Suprapubic skin (tissue), 4 donors: ENCODE measurements around the gene KNTC1. TPM values are rescaled to one million over a fixed set of nuclear protein-coding genes. Genes with fewer than 3 reads are reported as not detected.
"Not testable (repeated sequence)": the region's sequence is repeated elsewhere in the genome, so short reads cannot be mapped to it uniquely, and the experiment has no call there.

Experiments
- DNase-seq, 2 donors: peaks; one replicate each; pipeline ENCODE4 v3.0.0-alpha.2; 2019; ENCODE audit warnings: low spot score in 2 of 2
- H3K27ac ChIP-seq: fragments of 200-600 bp; sonication (generic); one replicate; pipeline ENCODE4 v1.5.1; 2019
- H3K27me3 ChIP-seq: fragments of 200-600 bp; sonication (generic); one replicate; pipeline ENCODE4 v1.5.1; 2019
- H3K36me3 ChIP-seq: fragments of 200-600 bp; sonication (generic); one replicate; pipeline ENCODE4 v1.5.1; 2019
- H3K4me1 ChIP-seq: fragments of 200-600 bp; sonication (generic); one replicate; pipeline ENCODE4 v1.5.1; 2019
- H3K4me3 ChIP-seq: fragments of 200-600 bp; sonication (generic); one replicate; pipeline ENCODE4 v1.5.1; 2019; ENCODE audit warnings: mild to moderate bottlenecking
- H3K9me3 ChIP-seq: fragments of 200-600 bp; sonication (generic); one replicate; pipeline ENCODE4 v1.5.1; 2019
- CTCF ChIP-seq, 2 donors: fragments of 200-600 bp in 1 of 2; fragments of 450-650 bp in 1 of 2; sonication (generic) in 1 of 2; IDR thresholded peaks; one replicate each; pipeline ENCODE4 v1.5.1; 2016 to 2019; ENCODE audit warnings: antibody characterized with exemption in 2 of 2, mild to moderate bottlenecking in 1 of 2, moderate library complexity in 1 of 2
- EP300 ChIP-seq: sonication (generic); formaldehyde crosslinking; IDR thresholded peaks from one replicate; pipeline ENCODE4 v1.6.1; 2017; ENCODE audit warnings: antibody characterized with exemption
- POLR2A ChIP-seq, 2 donors: fragments of 450-650 bp; IDR thresholded peaks; one replicate each; pipeline ENCODE4 v1.6.1; 2017; ENCODE audit warnings: antibody characterized with exemption in 2 of 2, mild to moderate bottlenecking in 2 of 2, moderate library complexity in 2 of 2
- POLR2AphosphoS5 ChIP-seq, 3 donors: sonication (generic); formaldehyde crosslinking; IDR thresholded peaks; one replicate each; pipeline ENCODE4 v1.6.1; 2017; ENCODE audit warnings: antibody characterized with exemption in 3 of 3
- WGBS: methylation state at CpG from one replicate; pipeline ENCODE4 v1.1.5; 2018; 5-methylcytosine and 5-hydroxymethylcytosine counted together
- total RNA-seq, 4 donors: library from RNA; depleted of rRNA; stranded (reverse); fragments of >200 nt; gene quantifications; one replicate each; pipeline ENCODE4 v1.1.0, GENCODE V29; 2016

KNTC1 gene
- total RNA-seq, 4 donors from 2014 or later, result 8.6 to 44.4 (median 13.2) TPM

- Histone ChIP-seq H3K4me1 (peaks cover 6% of the 10 kb centered on the region), H3K36me3 (peaks cover 75% of the 10 kb centered on the region), H3K9me3 (no peaks in the 10 kb centered on the region), H3K4me3 (no peak overlapping the region), H3K27me3 (no peaks in the 10 kb centered on the region), H3K27ac (no peak overlapping the region)
- TF ChIP-seq POLR2AphosphoS5 (IDR thresholded peaks at IDR 0.05) (no peak), POLR2A (IDR thresholded peaks at IDR 0.05) (no peak), CTCF (IDR thresholded peaks at IDR 0.05) (no peak), EP300 (no peak)
- 89% methylated on average over 11 of the region's 11 CpGs for WGBS
- DNase-seq, result no peak
Observed at GRCh38 chr12:122505419-122506051, 21.5 kb upstream of the KNTC1 start.

GRCh38 chr12:122506393-122506938 is 20.6 kb upstream of the KNTC1 start:
- 72% methylated on average over 5 of the region's 5 CpGs for WGBS

GRCh38 chr12:122508163-122508562 is 18.9 kb upstream of the KNTC1 start:
- no peaks in the 10 kb centered on the region for H3K9me3 ChIP-seq
- no peaks in the 10 kb centered on the region for H3K27me3 ChIP-seq
- WGBS, result 95% methylated on average over 5 of the region's 5 CpGs
- H3K4me3 ChIP-seq, result no peak overlapping the region
- no peak for DNase-seq
- no peaks in the 10 kb centered on the region for H3K4me1 ChIP-seq
- TF ChIP-seq POLR2AphosphoS5 (IDR thresholded peaks at IDR 0.05), result no peak
- no peak for TF ChIP-seq POLR2A (IDR thresholded peaks at IDR 0.05)
- TF ChIP-seq CTCF (IDR thresholded peaks at IDR 0.05), result no peak
- TF ChIP-seq EP300, result no peak
- peaks cover 100% of the 10 kb centered on the region for H3K36me3 ChIP-seq
- H3K27ac ChIP-seq, result no peak overlapping the region

More at GRCh38 chr12:122506393-122506938, 20.6 kb upstream of the KNTC1 start:
- no peak overlapping the region for H3K4me3 ChIP-seq
- H3K4me1 ChIP-seq, result peaks cover under 1% of the 10 kb centered on the region
- no peak for TF ChIP-seq CTCF (IDR thresholded peaks at IDR 0.05)
- TF ChIP-seq EP300, result no peak
- no peak for TF ChIP-seq POLR2A (IDR thresholded peaks at IDR 0.05)
- TF ChIP-seq POLR2AphosphoS5 (IDR thresholded peaks at IDR 0.05), result no peak
- DNase-seq, result no peak
- no peaks in the 10 kb centered on the region for H3K27me3 ChIP-seq
- H3K27ac ChIP-seq, result no peak overlapping the region
- peaks cover 84% of the 10 kb centered on the region for H3K36me3 ChIP-seq
- H3K9me3 ChIP-seq, result no peaks in the 10 kb centered on the region

GRCh38 chr12:122513028-122513427 is 14.0 kb upstream of the KNTC1 start:
- H3K27me3 ChIP-seq, H3K4me1 ChIP-seq, H3K9me3 ChIP-seq, H3K27ac ChIP-seq, H3K4me3 ChIP-seq, DNase-seq: not testable (repeated sequence)
- WGBS, result 87% methylated on average over 3 of the region's 3 CpGs
- H3K36me3 ChIP-seq, result peaks cover 100% of the 10 kb centered on the region

- Histone ChIP-seq H3K27ac (no peak overlapping the region), H3K4me3 (no peak overlapping the region), H3K36me3 (peaks cover 100% of the 10 kb centered on the region), H3K9me3 (no peaks in the 10 kb centered on the region), H3K4me1 (no peaks in the 10 kb centered on the region), H3K27me3 (no peaks in the 10 kb centered on the region)
- WGBS, result 90% methylated on average over 4 of the region's 4 CpGs
- TF ChIP-seq POLR2AphosphoS5 (IDR thresholded peaks at IDR 0.05) (no peak), POLR2A (IDR thresholded peaks at IDR 0.05) (no peak), EP300 (no peak), CTCF (IDR thresholded peaks at IDR 0.05) (no peak)
- DNase-seq, result no peak
Observed at GRCh38 chr12:122513660-122514059, 13.4 kb upstream of the KNTC1 start.

- WGBS, result 90% methylated on average over 2 of the region's 2 CpGs
- Histone ChIP-seq H3K27me3 (no peaks in the 10 kb centered on the region), H3K4me1 (no peaks in the 10 kb centered on the region), H3K4me3 (no peak overlapping the region), H3K27ac (no peak overlapping the region), H3K36me3 (peaks cover 100% of the 10 kb centered on the region), H3K9me3 (no peaks in the 10 kb centered on the region)
- TF ChIP-seq POLR2AphosphoS5 (IDR thresholded peaks at IDR 0.05) (no peak), EP300 (no peak), POLR2A (IDR thresholded peaks at IDR 0.05) (no peak), CTCF (IDR thresholded peaks at IDR 0.05) (no peak)
- DNase-seq, result no peak
Observed at GRCh38 chr12:122515275-122515674, 11.8 kb upstream of the KNTC1 start.
